GM18520 (cell line): ENCODE results near the gene PAWR.
"Not testable (repeated sequence)": the region's sequence is repeated elsewhere in the genome, so short reads cannot be mapped to it uniquely, and the experiment has no call there.

Experiments used
- ATAC-seq: cut with Tn5 transposase; IDR thresholded peaks from one replicate; pipeline ENCODE4 v1.9.1; 2021; ENCODE audit not compliant: unreplicated experiment

The PAWR gene

DNA sequence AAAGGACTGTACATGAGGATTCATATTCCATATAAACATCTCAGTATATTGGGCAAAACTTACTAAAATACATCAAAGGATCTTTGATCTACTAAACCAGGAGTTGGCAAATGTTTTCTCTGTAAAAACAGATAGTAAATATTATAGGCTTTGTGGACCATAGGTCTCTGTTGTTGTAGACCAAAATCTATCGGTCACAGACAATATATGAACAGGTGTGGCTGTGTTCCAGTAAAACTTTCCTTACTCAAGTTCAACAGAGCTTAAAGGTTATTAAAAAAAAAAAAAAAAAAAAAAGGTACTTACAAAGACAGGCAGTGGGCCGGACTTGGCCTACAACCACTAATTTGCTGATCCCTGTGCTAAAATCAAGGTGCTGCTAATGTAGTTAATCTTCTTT lies 40.3 kb downstream of the PAWR start:
- no peak for ATAC-seq

DNA sequence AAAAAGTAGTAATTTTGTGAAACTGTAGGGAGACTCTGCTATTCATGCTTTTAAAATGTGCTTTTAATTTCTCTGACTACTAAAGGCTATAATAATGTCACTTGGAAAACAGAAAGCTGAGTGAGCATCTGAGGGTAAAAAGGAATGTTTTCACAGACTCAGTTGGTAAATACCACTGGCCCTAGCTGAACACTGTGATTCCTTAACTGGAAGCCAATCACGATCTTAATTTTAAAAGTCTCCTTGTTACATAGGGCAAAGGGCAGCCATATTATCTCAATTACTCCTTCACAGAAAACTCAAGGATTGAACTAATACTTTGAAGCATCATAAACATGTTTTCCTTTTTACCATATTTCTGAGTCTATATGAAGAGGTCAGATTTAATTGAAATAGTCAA lies 41.9 kb downstream of the PAWR start:
- ATAC-seq: no peak

- ATAC-seq: not testable (repeated sequence)
These were observed 43.9 kb downstream of the PAWR start for GRCh38 chr12:79646843-79647242.

DNA sequence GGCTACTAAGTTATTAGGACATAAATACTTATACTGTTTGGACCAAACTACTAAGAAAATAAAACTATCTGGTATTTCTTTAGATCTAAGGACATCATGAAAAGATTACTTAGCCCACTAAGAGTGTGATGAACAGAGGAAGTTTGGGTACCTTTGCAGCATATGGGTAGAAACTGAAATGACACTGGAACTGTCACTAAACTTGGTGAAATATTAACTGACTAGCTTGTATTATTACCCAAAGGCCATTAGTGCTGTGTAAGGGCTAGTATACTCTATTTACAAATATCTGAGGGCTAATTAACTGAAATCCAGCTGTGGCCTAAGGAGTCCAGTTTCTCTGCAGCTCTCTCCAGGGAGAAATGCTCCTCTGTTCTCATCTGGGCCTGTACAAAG lies 45.5 kb downstream of the PAWR start:
- peak; percentile 95 for ATAC-seq

DNA sequence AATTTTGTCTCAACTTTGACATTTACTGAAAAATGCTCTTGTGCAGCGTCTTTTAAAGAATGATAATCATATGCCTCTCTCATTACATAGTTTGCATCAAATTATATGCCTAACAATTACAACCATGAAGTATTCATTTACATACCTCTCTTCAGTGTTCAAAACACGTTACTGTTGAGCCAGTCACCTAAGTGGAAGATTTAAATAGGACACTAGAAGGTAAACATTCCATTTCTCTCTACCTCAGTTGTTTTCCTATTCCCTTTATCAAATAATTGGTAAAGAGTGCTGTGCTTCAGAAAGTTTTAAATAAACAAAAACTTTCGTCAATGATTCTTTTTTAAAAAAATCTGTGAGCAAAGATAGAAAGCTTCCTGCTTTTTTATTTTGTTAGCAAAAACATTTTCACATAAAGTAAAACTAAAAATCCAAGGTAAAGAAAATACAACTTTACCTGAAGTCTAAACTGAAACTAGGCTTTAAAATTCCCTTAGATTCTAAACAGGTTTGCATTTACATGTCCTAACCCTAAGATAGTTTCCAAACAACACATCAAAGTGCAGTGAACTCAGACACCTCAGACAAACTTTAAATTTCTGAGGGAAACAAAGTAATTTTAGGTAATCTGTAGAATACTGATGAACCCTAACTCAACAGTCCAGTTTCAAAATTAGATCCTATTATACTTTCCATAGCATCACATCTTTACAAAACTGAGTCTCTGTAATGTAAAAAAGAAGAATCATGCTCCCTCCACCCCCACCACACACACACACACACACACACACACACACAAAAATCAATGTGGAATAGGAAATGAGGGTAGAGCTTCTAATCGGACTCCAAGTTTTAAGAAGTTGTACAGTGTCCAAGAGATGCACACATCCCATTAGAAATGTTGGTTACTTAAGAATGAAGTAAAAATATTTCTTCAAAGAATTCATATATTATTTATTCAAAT lies 46.2 kb downstream of the PAWR start:
- ATAC-seq: peak; percentile 6

DNA sequence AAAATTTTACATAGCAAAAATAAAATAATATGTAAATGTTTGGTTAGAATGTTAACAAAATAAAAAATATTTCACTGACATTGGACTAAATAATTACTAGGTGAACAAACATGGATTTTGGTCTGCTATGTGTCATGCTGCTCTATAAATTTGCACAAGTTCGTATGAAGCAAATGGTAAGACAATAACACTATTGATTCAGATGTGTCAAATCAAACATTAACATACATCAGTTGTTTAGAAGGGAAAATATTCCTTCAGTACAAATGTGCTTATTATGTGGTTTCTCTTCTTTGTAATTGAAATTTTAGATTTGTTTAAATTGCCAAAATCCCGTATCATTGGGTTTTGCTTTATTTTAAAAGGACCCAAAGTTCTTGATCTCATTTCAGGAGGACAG lies 46.9 kb downstream of the PAWR start:
- no peak for ATAC-seq

- ATAC-seq: no peak
These were observed 52.3 kb downstream of the PAWR start for GRCh38 chr12:79638490-79638889.

GRCh38 chr12:79637093-79637492 lies 53.7 kb downstream of the PAWR start:
- no peak for ATAC-seq

DNA sequence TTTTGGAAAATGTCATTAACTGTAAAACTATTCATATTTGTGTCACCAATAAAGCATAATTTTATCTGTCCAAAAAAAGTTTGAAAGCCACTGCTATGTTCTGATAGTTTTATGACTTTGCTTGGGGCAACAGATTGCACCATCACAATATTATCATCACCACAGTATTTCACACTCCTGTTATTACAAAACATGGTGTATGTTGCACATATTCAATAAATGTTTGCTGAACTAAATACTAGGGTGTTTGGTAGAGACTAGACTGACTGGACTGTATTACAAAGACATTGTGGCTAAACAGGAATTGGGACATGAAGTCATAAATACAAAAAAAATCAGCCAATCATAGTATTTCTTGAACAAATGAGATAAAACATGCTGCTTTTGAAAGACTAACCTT lies 55.1 kb downstream of the PAWR start:
- no peak for ATAC-seq

GRCh38 chr12:79634957-79635471 lies 55.8 kb downstream of the PAWR start:
- ATAC-seq: no peak

- no peak for ATAC-seq
These were observed 61.2 kb downstream of the PAWR start for GRCh38 chr12:79629561-79629960.

- ATAC-seq: not testable (repeated sequence)
These were observed 64.0 kb downstream of the PAWR start for GRCh38 chr12:79626735-79627134.

- no peak for ATAC-seq
These were observed 66.4 kb downstream of the PAWR start for GRCh38 chr12:79624378-79624777.

DNA sequence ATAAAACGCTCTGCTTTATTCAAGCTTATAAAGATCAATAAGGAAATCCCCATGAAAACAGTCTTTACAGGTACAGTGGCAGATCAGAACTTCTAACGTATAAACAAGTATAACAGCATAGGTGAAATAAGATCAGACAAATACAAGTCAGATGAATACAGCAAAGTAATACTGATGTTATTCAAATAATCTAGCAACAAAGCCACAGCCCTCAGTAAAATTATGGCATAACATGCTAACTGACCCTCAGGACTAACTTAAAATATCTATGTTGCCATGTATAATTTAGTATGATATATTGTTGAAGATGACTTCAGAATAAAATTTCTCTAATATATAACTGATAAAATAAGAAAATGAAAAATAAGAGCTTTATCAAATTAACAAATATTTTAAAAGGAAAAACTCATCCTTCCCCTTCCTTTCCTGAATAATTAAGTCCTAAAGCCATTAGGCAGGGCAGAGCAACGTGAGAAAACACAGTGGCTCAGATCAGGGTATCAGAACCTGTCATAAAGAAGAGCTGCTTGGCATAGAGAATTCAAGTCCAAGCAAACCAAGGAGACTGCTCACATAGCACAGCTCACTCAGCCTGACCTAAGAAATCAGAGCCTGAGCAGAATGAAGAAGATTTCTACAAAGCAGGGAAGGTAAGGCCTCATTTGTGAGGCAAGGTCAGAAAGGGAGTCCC lies 70.7 kb downstream of the PAWR start:
- ATAC-seq: no peak

- ATAC-seq: no peak
These were observed 71.8 kb downstream of the PAWR start for GRCh38 chr12:79618848-79619404.

DNA sequence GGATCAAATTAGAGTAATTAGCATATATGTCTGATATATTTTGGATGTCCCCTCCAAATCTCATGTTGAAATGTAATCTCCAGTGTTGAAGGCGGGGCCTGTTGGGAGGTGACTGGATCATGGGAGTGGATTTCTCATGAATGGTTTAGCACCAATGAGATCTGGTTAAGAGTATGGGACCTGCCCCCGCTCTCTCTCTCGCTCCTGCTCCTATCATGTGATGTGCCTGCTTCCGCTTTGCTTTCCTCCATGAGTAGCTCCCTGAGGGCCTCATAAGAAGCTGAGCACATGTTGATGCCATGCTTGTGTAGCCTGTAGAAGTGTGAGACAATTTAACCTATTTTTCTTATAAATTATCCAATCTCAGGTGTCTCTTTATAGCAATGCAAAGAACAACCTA lies 73.1 kb downstream of the PAWR start:
- ATAC-seq: no peak

DNA sequence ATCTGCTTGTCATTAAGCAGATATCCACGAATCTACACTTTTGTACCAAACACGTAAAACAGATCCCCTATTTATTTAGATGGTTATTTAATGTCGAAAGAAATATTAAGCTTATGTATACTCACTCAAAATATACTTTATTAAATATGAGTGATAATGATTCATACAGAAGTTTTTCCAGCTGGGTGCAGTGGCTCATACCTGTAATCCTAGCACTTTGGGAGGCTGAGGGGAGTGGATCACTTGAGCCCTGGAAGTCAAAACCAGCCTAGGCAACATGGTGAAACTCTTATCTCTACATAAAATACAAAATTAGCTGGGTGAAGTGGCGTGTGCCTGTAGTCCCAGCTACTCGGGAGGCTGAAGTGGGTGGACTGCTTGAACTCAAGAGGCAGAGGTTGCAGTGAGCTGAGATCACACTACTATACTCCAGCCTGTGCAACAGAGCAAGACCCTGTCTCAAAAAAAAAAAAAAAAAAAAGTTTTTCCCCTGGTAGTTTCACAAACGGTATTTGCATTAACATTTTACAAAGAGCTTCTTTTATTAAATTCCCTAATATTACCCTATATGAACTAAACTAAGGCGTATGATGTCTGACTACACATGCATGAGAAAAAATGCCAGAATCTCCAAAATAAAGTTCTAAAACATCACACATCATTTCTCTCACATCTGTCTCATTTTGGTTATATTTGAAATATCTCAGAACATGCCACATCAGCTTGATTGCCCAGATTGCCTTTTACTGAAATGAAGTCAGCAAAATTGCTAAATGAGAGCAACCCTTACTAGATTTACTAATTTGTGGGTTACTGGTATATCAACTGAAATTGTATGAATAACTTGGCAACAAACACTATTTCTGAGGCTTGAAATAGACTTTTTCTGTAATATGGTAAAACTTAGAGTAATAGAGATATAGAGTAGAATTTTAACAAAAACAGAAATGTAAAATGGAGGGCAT lies 74.9 kb downstream of the PAWR start:
- ATAC-seq: peak; percentile 66

DNA sequence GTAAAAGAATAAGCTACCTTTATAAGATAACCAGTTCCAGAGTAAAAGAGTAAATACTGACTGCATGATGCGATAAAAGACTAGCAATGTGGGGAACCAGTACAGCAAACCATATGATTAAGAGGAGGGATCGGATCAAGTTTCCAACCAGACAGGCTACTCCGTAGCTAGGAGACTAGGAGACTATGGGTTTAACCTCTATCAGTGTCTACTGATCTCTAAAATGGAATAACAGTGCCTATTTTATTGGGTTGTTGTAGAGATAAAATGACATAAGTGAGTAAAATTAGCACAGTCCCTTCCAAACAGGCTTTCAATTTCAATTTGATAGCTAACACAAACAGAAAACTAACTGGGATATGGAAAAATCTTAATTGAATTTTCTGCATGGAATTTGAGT lies 76.0 kb downstream of the PAWR start:
- no peak for ATAC-seq

GRCh38 chr12:79601908-79602307 lies 88.9 kb downstream of the PAWR start:
- no peak for ATAC-seq

- no peak for ATAC-seq
These were observed 92.9 kb downstream of the PAWR start for GRCh38 chr12:79597910-79598309.
